GM23338 (cell line): Measurements from ENCODE around the gene ALDH3B1. TPM values are rescaled to one million over a fixed set of nuclear protein-coding genes. Genes with fewer than 3 reads are reported as not detected.

Source experiments
- ATAC-seq: fragments of 200-7000 bp; cut with Tn5 transposase; 3 replicates; pipeline ENCODE4 v1.9.1; 2020
- DNase-seq: peaks from one replicate; pipeline ENCODE4 v3.0.0-alpha.2; 2015; ENCODE audit warnings: low spot score
- H2AFZ ChIP-seq: fragments of 200-600 bp; sonication (generic); 2 replicates; pipeline ENCODE4 v1.8.0; 2016; ENCODE audit warnings: antibody characterized with exemption, mild to moderate bottlenecking, moderate library complexity
- H3F3A ChIP-seq: fragments of 200-600 bp; sonication (generic); replicated peaks from 2 replicates; pipeline ENCODE4 v1.8.0; 2017; ENCODE audit warnings: antibody characterized with exemption, mixed run types, low read depth
- H3K27ac ChIP-seq: fragments of 200-600 bp; sonication (generic); 2 replicates; pipeline ENCODE4 v1.6.1; 2016; ENCODE audit warnings: low read depth
- H3K27me3 ChIP-seq: fragments of 200-600 bp; sonication (generic); 2 replicates; pipeline ENCODE4 v1.8.0; 2016; ENCODE audit warnings: mild to moderate bottlenecking, mixed run types, moderate library complexity; ENCODE audit not compliant: insufficient read depth
- H3K36me3 ChIP-seq: fragments of 200-600 bp; sonication (generic); 2 replicates; pipeline ENCODE4 v1.8.0; 2016; ENCODE audit warnings: mild to moderate bottlenecking; ENCODE audit not compliant: insufficient read depth
- H3K4me1 ChIP-seq: fragments of 200-600 bp; sonication (generic); 2 replicates; pipeline ENCODE4 v1.8.0; 2016; ENCODE audit warnings: mild to moderate bottlenecking, moderate library complexity; ENCODE audit not compliant: insufficient read depth
- H3K4me2 ChIP-seq: fragments of 200-600 bp; sonication (generic); 2 replicates; pipeline ENCODE4 v1.7.1; 2017; ENCODE audit warnings: mixed run types
- H3K4me3 ChIP-seq: fragments of 200-600 bp; sonication (generic); 2 replicates; pipeline ENCODE4 v1.6.1; 2016; ENCODE audit warnings: mixed run types
- H3K79me2 ChIP-seq: fragments of 200-600 bp; sonication (generic); replicated peaks from 2 replicates; pipeline ENCODE4 v1.8.0; 2017; ENCODE audit warnings: mild to moderate bottlenecking; ENCODE audit not compliant: insufficient read depth
- H3K9me2 ChIP-seq: fragments of 200-600 bp; sonication (generic); 2 replicates; pipeline ENCODE4 v1.8.0; 2017; ENCODE audit not compliant: insufficient read depth
- H4K20me1 ChIP-seq: fragments of 200-600 bp; sonication (generic); replicated peaks from 2 replicates; pipeline ENCODE4 v1.8.0; 2017; ENCODE audit warnings: mild to moderate bottlenecking; ENCODE audit not compliant: insufficient read depth
- H3K27ac Mint-ChIP-seq: 2 replicates; pipeline ENCODE4 v1.8.0; 2020; ENCODE audit warnings: inconsistent platforms, mild to moderate bottlenecking, moderate library complexity, mixed read lengths
- H3K27me3 Mint-ChIP-seq: 3 replicates; pipeline ENCODE4 v1.8.0; 2022; ENCODE audit warnings: low read depth, mild to moderate bottlenecking, moderate library complexity, mixed read lengths, inconsistent platforms; ENCODE audit not compliant: insufficient read depth, poor library complexity
- H3K36me3 Mint-ChIP-seq: 3 replicates; pipeline ENCODE4 v1.8.0; 2021; ENCODE audit warnings: low read depth, mild to moderate bottlenecking, inconsistent platforms, moderate library complexity, mixed read lengths
- H3K4me1 Mint-ChIP-seq: 3 replicates; pipeline ENCODE4 v1.8.0; 2020; ENCODE audit warnings: mild to moderate bottlenecking, inconsistent platforms, mixed read lengths
- H3K4me3 Mint-ChIP-seq: 3 replicates; pipeline ENCODE4 v1.8.0; 2021; ENCODE audit warnings: moderate library complexity, mild to moderate bottlenecking, inconsistent platforms, mixed read lengths
- H3K9me3 Mint-ChIP-seq: 3 replicates; pipeline ENCODE4 v1.8.0; 2020; ENCODE audit warnings: moderate library complexity, mild to moderate bottlenecking, inconsistent platforms, mixed read lengths
- CREB1 ChIP-seq: fragments of 250-450 bp; sonication (Bioruptor Pico); IDR thresholded peaks from 2 replicates; pipeline ENCODE4 v1.5.0; 2020; ENCODE audit warnings: low read depth, mild to moderate bottlenecking, moderate library complexity
- EZH2 ChIP-seq: fragments of 200-600 bp; sonication (generic); IDR thresholded peaks from one replicate; pipeline ENCODE4 v1.8.0; 2017; ENCODE audit warnings: antibody characterized with exemption, mild to moderate bottlenecking, low read depth; ENCODE audit not compliant: unreplicated experiment
- EZH2phosphoT487 ChIP-seq: fragments of 200-600 bp; sonication (generic); IDR thresholded peaks from one replicate; pipeline ENCODE4 v1.8.1; 2018; ENCODE audit warnings: antibody characterized with exemption; ENCODE audit not compliant: unreplicated experiment
- NANOG ChIP-seq: IDR thresholded peaks from 2 replicates; pipeline ENCODE4 v1.6.1; 2016; ENCODE audit warnings: antibody characterized with exemption, borderline replicate concordance
- STAT1 ChIP-seq: IDR thresholded peaks from one replicate; pipeline ENCODE4 v1.6.1; 2016; ENCODE audit warnings: antibody characterized with exemption; ENCODE audit not compliant: unreplicated experiment
- ZNF331 ChIP-seq: fragments of 250-450 bp; sonication (Bioruptor Pico); IDR thresholded peaks from 2 replicates; pipeline ENCODE4 v1.5.0; 2020; ENCODE audit warnings: low read depth, mild to moderate bottlenecking, moderate library complexity
- polyA plus RNA-seq: library from polyadenylated mRNA; unstranded; fragments of >200 nt; fragmentation: Nextera tagmentation; extraction: Ambion mirVana; gene quantifications from 2 replicates; pipeline ENCODE4 v1.2.1, GENCODE V29; 2016
- total RNA-seq: library from RNA; depleted of rRNA; stranded (reverse); fragments of >200 nt; shearing (Covaris generic); gene quantifications from 2 replicates; pipeline ENCODE4 v1.2.3, GENCODE V29; 2014
- TF ChIP-seq, protein P1 (sequence below): IDR thresholded peaks from one replicate; pipeline ENCODE4 v1.6.1; 2018; ENCODE audit warnings: antibody characterized with exemption; ENCODE audit not compliant: unreplicated experiment
- TF ChIP-seq, protein P2 (sequence below): fragments of 250-450 bp; sonication (Bioruptor Pico); IDR thresholded peaks from 2 replicates; pipeline ENCODE4 v1.5.0; 2020; ENCODE audit warnings: mild to moderate bottlenecking, moderate library complexity

ALDH3B1 gene
- total and polyA plus RNA-seq, 2 experiments from 2014 or later: 0.52 TPM; not detected in 1

DNA sequence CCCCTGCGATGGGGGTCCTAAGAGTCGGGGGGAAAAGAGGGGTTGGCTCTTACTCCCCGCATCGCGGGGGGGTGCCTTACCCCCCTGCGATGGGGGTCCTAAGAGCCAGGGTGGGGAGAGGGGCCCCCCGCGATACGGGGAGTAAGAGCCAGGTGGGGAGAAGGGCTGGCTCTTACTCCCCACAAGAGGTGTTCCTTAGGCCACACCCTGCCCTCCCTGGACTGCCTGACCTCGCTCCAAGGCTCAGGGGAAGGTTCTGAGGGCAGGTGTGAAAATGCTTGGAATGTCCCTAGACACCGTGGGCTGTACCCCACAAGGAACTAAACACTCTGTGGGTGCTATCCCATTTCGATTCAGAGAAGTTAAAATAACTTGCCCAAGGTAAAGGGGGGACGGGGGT is 14.1 kb upstream of the ALDH3B1 start:
- ATAC-seq: no peak
- DNase-seq: no peak

More for the DNA sequence above, 14.1 kb upstream of the ALDH3B1 start:
- Histone ChIP-seq H3K27ac (no peak overlapping the region), H3K4me2 (no peak overlapping the region), H3K9me2 (no peaks in the 10 kb centered on the region), H3K4me3 (peak overlapping the region; percentile 73; the same call in 1 of the 2 replicates), H3F3A (no peaks in the 10 kb centered on the region; the same call in 1 of the 2 replicates), H3K4me1 (peaks cover 4% of the 10 kb centered on the region; the same call in 1 of the 2 replicates), H3K27me3 (no peaks in the 10 kb centered on the region), H2AFZ (no peak overlapping the region; the same call in 1 of the 2 replicates), H3K79me2 (no peaks in the 10 kb centered on the region), H4K20me1 (no peaks in the 10 kb centered on the region), H3K36me3 (no peaks in the 10 kb centered on the region)
- Mint-ChIP-seq H3K9me3 (no peaks in the 10 kb centered on the region), H3K4me3 (peak overlapping the region; percentile 77; the same call in 2 of the 3 replicates), H3K27me3 (peaks cover 16% of the 10 kb centered on the region), H3K27ac (no peak overlapping the region), H3K36me3 (no peaks in the 10 kb centered on the region), H3K4me1 (peaks cover 12% of the 10 kb centered on the region; the same call in 2 of the 3 replicates)
- no peak for TF ChIP-seq EZH2phosphoT487
- no peak for TF ChIP-seq CREB1
- TF ChIP-seq ZNF331 (CRISPR knock-in tag): no peak
- TF ChIP-seq, protein P1, sequence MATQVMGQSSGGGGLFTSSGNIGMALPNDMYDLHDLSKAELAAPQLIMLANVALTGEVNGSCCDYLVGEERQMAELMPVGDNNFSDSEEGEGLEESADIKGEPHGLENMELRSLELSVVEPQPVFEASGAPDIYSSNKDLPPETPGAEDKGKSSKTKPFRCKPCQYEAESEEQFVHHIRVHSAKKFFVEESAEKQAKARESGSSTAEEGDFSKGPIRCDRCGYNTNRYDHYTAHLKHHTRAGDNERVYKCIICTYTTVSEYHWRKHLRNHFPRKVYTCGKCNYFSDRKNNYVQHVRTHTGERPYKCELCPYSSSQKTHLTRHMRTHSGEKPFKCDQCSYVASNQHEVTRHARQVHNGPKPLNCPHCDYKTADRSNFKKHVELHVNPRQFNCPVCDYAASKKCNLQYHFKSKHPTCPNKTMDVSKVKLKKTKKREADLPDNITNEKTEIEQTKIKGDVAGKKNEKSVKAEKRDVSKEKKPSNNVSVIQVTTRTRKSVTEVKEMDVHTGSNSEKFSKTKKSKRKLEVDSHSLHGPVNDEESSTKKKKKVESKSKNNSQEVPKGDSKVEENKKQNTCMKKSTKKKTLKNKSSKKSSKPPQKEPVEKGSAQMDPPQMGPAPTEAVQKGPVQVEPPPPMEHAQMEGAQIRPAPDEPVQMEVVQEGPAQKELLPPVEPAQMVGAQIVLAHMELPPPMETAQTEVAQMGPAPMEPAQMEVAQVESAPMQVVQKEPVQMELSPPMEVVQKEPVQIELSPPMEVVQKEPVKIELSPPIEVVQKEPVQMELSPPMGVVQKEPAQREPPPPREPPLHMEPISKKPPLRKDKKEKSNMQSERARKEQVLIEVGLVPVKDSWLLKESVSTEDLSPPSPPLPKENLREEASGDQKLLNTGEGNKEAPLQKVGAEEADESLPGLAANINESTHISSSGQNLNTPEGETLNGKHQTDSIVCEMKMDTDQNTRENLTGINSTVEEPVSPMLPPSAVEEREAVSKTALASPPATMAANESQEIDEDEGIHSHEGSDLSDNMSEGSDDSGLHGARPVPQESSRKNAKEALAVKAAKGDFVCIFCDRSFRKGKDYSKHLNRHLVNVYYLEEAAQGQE: no peak
- TF ChIP-seq STAT1: no peak
- no peak for TF ChIP-seq EZH2
- no peak for TF ChIP-seq NANOG
- TF ChIP-seq, protein P2, sequence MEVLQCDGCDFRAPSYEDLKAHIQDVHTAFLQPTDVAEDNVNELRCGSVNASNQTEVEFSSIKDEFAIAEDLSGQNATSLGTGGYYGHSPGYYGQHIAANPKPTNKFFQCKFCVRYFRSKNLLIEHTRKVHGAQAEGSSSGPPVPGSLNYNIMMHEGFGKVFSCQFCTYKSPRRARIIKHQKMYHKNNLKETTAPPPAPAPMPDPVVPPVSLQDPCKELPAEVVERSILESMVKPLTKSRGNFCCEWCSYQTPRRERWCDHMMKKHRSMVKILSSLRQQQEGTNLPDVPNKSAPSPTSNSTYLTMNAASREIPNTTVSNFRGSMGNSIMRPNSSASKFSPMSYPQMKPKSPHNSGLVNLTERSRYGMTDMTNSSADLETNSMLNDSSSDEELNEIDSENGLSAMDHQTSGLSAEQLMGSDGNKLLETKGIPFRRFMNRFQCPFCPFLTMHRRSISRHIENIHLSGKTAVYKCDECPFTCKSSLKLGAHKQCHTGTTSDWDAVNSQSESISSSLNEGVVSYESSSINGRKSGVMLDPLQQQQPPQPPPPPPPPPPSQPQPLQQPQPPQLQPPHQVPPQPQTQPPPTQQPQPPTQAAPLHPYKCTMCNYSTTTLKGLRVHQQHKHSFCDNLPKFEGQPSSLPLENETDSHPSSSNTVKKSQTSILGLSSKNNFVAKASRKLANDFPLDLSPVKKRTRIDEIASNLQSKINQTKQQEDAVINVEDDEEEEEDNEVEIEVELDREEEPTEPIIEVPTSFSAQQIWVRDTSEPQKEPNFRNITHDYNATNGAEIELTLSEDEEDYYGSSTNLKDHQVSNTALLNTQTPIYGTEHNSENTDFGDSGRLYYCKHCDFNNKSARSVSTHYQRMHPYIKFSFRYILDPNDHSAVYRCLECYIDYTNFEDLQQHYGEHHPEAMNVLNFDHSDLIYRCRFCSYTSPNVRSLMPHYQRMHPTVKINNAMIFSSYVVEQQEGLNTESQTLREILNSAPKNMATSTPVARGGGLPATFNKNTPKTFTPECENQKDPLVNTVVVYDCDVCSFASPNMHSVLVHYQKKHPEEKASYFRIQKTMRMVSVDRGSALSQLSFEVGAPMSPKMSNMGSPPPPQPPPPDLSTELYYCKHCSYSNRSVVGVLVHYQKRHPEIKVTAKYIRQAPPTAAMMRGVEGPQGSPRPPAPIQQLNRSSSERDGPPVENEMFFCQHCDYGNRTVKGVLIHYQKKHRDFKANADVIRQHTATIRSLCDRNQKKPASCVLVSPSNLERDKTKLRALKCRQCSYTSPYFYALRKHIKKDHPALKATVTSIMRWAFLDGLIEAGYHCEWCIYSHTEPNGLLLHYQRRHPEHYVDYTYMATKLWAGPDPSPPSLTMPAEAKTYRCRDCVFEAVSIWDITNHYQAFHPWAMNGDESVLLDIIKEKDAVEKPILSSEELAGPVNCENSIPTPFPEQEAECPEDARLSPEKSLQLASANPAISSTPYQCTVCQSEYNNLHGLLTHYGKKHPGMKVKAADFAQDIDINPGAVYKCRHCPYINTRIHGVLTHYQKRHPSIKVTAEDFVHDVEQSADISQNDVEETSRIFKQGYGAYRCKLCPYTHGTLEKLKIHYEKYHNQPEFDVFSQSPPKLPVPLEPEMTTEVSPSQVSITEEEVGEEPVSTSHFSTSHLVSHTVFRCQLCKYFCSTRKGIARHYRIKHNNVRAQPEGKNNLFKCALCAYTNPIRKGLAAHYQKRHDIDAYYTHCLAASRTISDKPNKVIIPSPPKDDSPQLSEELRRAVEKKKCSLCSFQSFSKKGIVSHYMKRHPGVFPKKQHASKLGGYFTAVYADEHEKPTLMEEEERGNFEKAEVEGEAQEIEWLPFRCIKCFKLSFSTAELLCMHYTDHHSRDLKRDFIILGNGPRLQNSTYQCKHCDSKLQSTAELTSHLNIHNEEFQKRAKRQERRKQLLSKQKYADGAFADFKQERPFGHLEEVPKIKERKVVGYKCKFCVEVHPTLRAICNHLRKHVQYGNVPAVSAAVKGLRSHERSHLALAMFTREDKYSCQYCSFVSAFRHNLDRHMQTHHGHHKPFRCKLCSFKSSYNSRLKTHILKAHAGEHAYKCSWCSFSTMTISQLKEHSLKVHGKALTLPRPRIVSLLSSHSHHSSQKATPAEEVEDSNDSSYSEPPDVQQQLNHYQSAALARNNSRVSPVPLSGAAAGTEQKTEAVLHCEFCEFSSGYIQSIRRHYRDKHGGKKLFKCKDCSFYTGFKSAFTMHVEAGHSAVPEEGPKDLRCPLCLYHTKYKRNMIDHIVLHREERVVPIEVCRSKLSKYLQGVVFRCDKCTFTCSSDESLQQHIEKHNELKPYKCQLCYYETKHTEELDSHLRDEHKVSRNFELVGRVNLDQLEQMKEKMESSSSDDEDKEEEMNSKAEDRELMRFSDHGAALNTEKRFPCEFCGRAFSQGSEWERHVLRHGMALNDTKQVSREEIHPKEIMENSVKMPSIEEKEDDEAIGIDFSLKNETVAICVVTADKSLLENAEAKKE (CRISPR knock-in tag): no peak
